ENCODE results near the gene STYK1.
"Not testable (repeated sequence)": the region's sequence is repeated elsewhere in the genome, so short reads cannot be mapped to it uniquely, and the experiment has no call there.

STYK1 gene

DNA sequence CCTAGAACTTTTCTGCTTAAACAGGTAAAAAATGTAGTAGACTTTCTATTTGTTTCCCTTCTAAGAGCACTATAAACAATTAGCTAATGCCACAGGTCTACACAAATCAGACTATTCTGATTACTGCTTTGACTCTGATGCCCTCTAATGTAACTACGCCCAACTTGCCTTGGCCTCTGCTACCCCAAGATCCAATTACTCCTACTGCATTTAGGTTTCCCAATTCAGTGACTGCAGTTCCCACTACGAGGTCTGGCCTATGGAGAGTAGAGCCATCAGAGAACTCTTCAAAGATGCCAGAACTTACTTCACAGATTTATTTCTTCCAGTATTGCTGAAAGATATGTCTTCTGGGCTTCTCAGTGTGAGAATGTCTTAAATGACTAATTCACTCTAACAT lies 15.3 kb upstream of the STYK1 start:
- DNase-seq (ENCODE audit: low spot score): no peak

DNA sequence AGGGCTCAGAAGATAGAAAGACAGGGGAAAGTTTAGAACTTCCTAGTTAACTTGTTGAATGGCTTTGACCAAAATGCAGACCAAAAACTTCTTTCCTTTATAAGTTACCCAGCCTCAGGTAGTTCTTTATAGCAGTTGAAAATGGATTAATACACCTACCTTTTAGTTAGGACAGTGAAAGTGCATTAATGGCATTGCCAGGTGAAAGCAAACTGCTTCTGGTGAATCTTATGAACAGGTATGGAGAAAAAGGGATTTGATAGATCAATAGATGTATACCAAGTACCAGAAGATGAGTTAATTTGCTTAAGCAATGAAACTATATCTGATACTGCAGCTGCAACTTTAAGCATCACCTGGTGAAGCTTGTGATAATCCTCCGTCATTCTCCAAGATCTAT lies 14.2 kb upstream of the STYK1 start:
- no peak for DNase-seq (ENCODE audit: low spot score)

- no peak for DNase-seq (ENCODE audit: low spot score)
These were observed 1.5 kb downstream of the STYK1 start for GRCh38 chr12:10672231-10672868.

DNA sequence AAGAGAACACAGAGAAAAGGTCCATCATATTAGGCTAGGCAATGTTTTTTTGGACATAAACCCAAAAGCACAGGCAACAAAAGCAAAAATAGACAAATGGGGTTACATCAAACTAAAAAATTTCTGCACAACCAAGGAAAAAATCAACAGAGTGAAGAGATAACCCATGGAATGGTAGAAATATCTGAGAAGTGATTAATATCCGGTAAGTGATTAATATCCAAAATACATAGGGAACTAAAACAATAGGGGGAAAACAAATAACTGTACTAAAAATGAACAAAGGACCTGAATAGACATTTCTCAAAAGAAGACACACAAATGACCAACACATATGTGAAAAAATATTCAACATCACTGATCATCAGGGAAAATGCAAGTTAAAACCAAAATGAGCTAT lies 4.3 kb downstream of the STYK1 start:
- DNase-seq (ENCODE audit: low spot score): no peak

GRCh38 chr12:10668526-10668925 lies 5.3 kb downstream of the STYK1 start:
- DNase-seq (ENCODE audit: low spot score): no peak

- no peak for DNase-seq (ENCODE audit: low spot score)
These were observed 6.3 kb downstream of the STYK1 start for GRCh38 chr12:10667581-10667980.

- no peak for DNase-seq (ENCODE audit: low spot score)
These were observed 9.4 kb downstream of the STYK1 start for GRCh38 chr12:10664499-10664898.

DNA sequence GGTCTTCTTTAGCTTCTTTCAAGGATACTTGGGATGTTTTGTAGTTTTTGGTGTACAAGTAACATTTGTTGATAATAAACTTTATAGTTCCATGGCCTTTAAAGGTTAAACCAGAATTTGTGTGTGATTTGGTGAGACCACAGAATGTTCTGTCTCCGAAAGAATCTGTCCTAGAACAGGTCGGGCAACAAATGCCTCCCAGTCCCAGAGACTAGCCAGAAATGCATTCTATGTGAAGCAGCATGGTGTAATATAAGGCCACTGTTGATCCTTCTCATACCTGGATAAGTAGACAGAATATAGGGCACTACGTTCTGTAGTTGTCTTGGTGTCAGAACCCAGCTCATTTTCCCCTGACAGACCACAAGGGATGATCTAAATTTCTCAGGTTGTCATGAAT lies 10.0 kb downstream of the STYK1 start:
- no peak for DNase-seq (ENCODE audit: low spot score)

DNA sequence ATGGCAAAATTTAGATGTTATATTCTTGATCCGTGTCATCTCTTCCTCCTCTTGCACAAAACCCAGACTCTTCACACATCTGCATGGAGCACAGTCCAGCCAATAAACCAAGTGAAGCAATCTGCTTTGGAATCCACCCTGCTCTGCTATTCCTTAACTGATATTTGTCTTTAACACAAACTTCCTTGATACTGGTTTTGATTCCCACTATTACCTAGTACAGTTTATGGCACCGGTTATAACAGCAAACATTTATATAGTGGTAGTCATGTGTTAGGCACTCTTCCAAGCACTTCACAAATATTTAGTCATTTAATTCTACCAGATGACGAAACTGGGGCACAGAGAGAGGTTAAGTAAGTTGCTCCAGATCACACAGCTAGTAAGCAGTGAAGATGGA lies 12.5 kb downstream of the STYK1 start:
- DNase-seq (ENCODE audit: low spot score): peak; percentile 28

GRCh38 chr12:10654003-10654402 lies 19.8 kb downstream of the STYK1 start:
- DNase-seq (ENCODE audit: low spot score): no peak

DNA sequence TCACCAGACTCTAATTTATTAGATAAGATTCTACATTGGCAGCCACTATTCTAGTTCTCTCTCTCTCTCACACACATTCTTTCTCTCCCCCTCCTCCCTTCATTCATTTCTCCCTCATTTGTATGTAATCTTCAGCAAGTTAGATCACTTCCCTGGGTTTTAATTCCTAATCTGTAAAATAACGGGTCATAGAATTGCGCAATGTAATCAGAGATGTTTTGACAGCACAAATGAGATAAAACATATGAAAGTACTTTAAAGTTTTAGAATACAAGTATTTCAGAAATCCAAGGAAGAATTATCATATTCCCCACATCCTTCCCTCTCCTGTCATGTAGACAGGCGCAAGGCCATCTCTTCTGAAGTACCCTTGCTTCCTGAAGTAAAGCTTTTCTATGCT lies 21.7 kb downstream of the STYK1 start:
- DNase-seq (ENCODE audit: low spot score): no peak

- DNase-seq (ENCODE audit: low spot score): not testable (repeated sequence)
These were observed 27.3 kb downstream of the STYK1 start for GRCh38 chr12:10646576-10646975.

- DNase-seq (ENCODE audit: low spot score): no peak
These were observed 27.9 kb downstream of the STYK1 start for GRCh38 chr12:10645910-10646309.

DNA sequence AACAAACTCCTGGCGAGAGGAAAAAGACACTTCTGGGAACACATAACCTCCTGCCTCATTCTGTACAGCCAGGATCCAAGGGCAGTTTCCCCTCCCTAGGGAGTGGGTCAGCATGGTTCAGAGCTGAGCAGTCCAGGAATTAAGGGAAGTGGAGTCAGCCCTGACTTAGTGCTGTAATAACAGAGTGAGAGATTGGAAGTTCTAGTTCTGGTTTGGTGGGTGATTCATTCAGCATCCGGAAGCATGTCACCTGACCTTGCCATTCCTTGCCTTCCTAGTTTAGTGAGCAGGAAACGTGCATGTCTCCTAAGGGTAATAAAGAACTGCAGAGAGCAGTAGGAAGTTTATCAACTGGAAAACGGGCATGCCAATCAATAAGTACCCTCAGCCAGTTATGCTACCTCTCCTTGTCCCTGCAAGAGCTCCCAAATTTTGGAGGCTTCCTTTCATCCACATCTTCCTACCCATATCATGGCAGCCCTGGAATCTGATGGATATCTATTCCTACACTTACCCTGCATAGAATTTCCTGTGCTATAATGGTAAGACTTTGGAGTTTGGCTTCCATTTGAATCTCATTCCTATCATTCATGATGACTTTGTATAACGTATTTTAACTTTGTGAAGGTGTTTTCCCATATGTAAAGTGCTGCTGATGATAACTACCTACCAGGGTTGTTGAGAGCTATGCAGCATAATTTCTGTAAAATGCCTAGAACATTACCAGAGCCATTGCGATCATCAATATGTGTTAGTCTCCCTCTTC lies 31.9 kb downstream of the STYK1 start:
- peak; percentile 61 for DNase-seq (ENCODE audit: low spot score)

GRCh38 chr12:10638728-10639127 lies 35.1 kb downstream of the STYK1 start:
- DNase-seq (ENCODE audit: low spot score): no peak

DNA sequence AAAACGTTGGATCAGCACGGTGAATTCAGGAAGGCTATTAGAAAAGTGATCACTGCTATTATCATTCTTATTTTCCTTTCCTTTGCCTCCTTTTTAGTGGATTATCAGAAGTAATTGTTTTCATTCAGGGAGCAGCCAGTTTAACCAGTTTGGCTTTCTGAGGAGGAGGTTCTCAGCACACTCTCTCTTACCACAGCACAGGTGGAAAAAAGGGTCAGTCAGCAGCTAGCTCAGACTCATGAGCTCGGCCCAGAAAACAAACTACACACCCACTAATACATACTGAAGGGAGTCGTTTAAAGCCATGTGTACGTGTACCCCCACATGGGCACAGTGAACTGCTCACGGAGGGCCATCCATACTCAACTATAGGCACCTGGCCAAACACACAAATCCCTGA lies 37.2 kb downstream of the STYK1 start:
- DNase-seq (ENCODE audit: low spot score): no peak

GRCh38 chr12:10636124-10636523 lies 37.7 kb downstream of the STYK1 start:
- no peak for DNase-seq (ENCODE audit: low spot score)

DNA sequence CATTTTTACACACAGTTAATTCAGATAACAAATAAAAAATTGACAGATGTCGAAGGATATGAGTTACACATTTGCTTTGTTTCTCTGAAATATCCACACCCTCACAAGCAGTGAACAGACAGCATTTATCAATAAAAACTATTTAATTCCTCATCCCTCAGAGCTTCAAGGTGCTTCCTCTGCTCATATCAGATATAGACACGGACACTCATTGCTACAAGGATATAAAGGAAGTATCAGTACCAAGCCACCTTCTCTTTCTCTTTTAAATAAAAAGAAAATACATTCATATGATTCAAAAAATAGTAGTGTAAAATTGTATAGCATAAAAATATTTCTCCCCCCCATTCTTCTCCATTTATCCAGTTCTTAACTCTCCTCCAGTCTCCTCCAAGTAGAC lies 38.5 kb downstream of the STYK1 start:
- DNase-seq (ENCODE audit: low spot score): no peak

- DNase-seq (ENCODE audit: low spot score): peak; percentile 92
These were observed 39.4 kb downstream of the STYK1 start for GRCh38 chr12:10634427-10634826.

- DNase-seq (ENCODE audit: low spot score): no peak
These were observed 40.3 kb downstream of the STYK1 start for GRCh38 chr12:10633541-10633940.

GRCh38 chr12:10632226-10632625 lies 41.6 kb downstream of the STYK1 start:
- peak; percentile 71 for DNase-seq (ENCODE audit: low spot score)

DNA sequence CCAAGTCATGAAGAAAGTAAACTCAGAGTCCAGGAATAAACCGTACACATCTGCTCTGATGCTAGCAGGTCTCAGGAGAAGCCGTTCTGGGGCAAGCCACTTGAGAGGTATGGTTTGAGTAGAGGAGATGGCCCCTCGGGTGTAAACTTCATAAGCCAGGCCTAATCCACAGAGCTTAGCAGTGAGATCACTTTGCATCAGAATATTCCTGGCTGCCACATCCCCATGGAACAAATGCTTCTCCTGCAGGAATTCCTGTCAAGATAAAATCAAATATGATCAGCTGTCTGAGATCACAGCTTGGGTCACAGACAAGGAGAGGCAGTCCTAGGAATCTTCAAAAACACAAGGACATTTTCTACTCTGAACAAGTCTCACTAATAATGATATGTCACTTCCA lies 49.2 kb downstream of the STYK1 start:
- DNase-seq (ENCODE audit: low spot score): no peak

DNA sequence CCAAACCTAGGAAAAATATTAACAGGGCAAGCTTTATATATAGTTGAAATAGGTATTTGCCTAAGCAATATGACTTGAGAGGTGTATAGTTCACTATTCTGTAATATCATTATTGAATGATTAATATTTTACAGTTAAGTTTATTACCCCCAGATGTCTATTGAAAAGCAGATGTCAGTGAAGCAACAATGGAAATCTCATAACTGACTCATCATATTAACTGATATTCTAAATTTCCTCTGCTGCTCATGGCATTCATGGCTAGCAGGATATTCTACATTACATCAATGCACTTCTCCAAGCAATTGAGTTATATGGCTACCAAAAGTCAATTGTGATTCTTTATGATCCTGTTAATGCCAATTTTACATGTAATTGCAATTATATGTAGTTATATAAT lies 50.7 kb downstream of the STYK1 start:
- no peak for DNase-seq (ENCODE audit: low spot score)

DNA sequence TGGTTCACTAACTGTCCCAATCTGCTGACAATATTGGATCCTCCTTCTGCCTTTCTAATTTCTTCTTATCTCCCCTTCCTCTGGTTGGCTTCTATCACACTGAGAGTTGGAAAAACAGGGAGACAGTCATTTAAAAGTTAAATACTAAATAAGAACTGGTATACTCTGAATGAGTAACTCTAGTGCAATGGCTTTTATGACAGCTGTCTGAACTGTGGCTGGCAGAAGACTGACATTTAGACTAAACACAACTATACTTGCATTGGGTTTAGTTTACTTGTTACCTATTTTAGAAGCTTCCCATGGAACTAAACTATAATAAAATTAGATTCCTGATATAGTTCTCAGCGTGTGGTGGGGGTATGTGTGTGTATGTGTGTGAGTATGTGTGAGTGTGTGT lies 52.6 kb downstream of the STYK1 start:
- no peak for DNase-seq (ENCODE audit: low spot score)
